Endothelial cell of umbilical vein (primary cell): ENCODE measurements around the gene TARBP2. TPM values are rescaled to one million over a fixed set of nuclear protein-coding genes. Genes with fewer than 3 reads are reported as not detected.
A peak's percentile ranks its signal among the peaks of the same experiment; 100 is the strongest.

Source experiments
- BruUV-seq: library from RNA; stranded (reverse); fragments of 400-500 nt; replicated peaks from 2 replicates; lab custom pipeline; 2021; lab: Mats Ljungman, UMichigan
- CTCF ChIA-PET: fragments of 300-600, 350-600 bp; sonication (Branson Sonifier 250); formaldehyde crosslinking; loops from one replicate; lab custom pipeline; 2021; ENCODE audit warnings: antibody characterized with exemption, inconsistent platforms; lab: Charles Lee
- POLR2A ChIA-PET: fragments of 300-600, 350-600 bp; sonication (Branson Sonifier 250); formaldehyde crosslinking; loops from one replicate; lab custom pipeline; 2021; ENCODE audit warnings: antibody characterized with exemption, inconsistent platforms; lab: Charles Lee
- DNase-seq: peaks from one replicate; pipeline ENCODE4 v3.0.0-alpha.2; 2011; ENCODE audit warnings: low read depth, low spot score
- FAIRE-seq: peaks from 2 replicates; lab custom pipeline; 2011; peaks lifted over from hg19 to GRCh38; lab: Jason Lieb, UNC
- H2AFZ ChIP-seq: 2 replicates; pipeline ENCODE4 v1.6.0; 2012; ENCODE audit warnings: low read depth, low read length, control low read depth, inconsistent platforms
- H3K27ac ChIP-seq: 2 replicates; pipeline ENCODE4 v1.5.1; 2011; ENCODE audit warnings: low read depth, mild to moderate bottlenecking, control low read depth, low read length, moderate library complexity; ENCODE audit not compliant: insufficient read depth
- H3K27me3 ChIP-seq, 2 experiments: 2 replicates each; pipeline versions ENCODE4 v1.6.0 to v1.6.1; 2011; ENCODE audit warnings: low read length in 2 of 2, mixed read lengths in 1 of 2; ENCODE audit not compliant: control insufficient read depth in 2 of 2, insufficient read depth in 2 of 2
- H3K36me3 ChIP-seq, 2 experiments: 2 replicates in 1 of 2; 3 replicates in 1 of 2; pipeline ENCODE4 v1.5.1; 2011; ENCODE audit warnings: low read length in 2 of 2, mild to moderate bottlenecking in 1 of 2, moderate library complexity in 1 of 2; ENCODE audit not compliant: control insufficient read depth in 2 of 2, insufficient read depth in 2 of 2; ENCODE audit errors: extremely low read depth in 1 of 2
- H3K4me1 ChIP-seq: 3 replicates; pipeline ENCODE4 v1.5.1; 2011; ENCODE audit warnings: mild to moderate bottlenecking, low read length; ENCODE audit not compliant: control insufficient read depth, insufficient read depth; ENCODE audit errors: extremely low read depth
- H3K4me2 ChIP-seq: 2 replicates; pipeline ENCODE4 v1.6.1; 2011; ENCODE audit warnings: low read length, control low read depth, mixed read lengths; ENCODE audit not compliant: insufficient read depth
- H3K4me3 ChIP-seq, 3 experiments: fragments of 200-600 bp in 1 of 3; sonication (generic), shearing (Covaris generic) in 1 of 3; replicated peaks in 1 of 3; 2 replicates each; pipeline ENCODE4 v1.5.1; 2011 to 2016; ENCODE audit warnings: control low read depth in 3 of 3, low read length in 3 of 3, mild to moderate bottlenecking in 2 of 3, inconsistent platforms in 1 of 3, low read depth in 1 of 3, moderate library complexity in 1 of 3; ENCODE audit not compliant: insufficient read depth in 1 of 3
- H3K79me2 ChIP-seq: 2 replicates; pipeline ENCODE4 v1.6.0; 2012; ENCODE audit warnings: low read length, inconsistent platforms; ENCODE audit not compliant: control insufficient read depth, insufficient read depth
- H3K9ac ChIP-seq: replicated peaks from 2 replicates; pipeline ENCODE3; 2011; ENCODE audit warnings: low read length, control low read depth; ENCODE audit not compliant: insufficient read depth; ENCODE audit errors: extremely low read depth
- H3K9me1 ChIP-seq: replicated peaks from 3 replicates; pipeline ENCODE4 v1.6.0; 2011; ENCODE audit warnings: mild to moderate bottlenecking, low read length; ENCODE audit not compliant: control insufficient read depth, insufficient read depth; ENCODE audit errors: extremely low read depth
- H3K9me3 ChIP-seq: replicated peaks from 2 replicates; pipeline ENCODE4 v1.5.1; 2012; ENCODE audit warnings: low read length, inconsistent platforms; ENCODE audit not compliant: control insufficient read depth, insufficient read depth
- H4K20me1 ChIP-seq: replicated peaks from 2 replicates; pipeline ENCODE3; 2011; ENCODE audit warnings: mild to moderate bottlenecking, low read length; ENCODE audit not compliant: control insufficient read depth, insufficient read depth; ENCODE audit errors: extremely low read depth
- CTCF ChIP-seq, 2 donors: IDR thresholded peaks; 1 replicate in 1 of 2; 2 replicates in 1 of 2; pipeline ENCODE4 v1.5.1; 2011; ENCODE audit warnings: low read length in 2 of 2, mild to moderate bottlenecking in 2 of 2, moderate library complexity in 2 of 2, control low read depth in 1 of 2, inconsistent platforms in 1 of 2, low read depth in 1 of 2; ENCODE audit not compliant: insufficient read depth in 1 of 2; ENCODE audit errors: extremely low read depth in 1 of 2
- EZH2 ChIP-seq: IDR thresholded peaks from 2 replicates; pipeline ENCODE4 v1.6.1; 2012; ENCODE audit warnings: borderline replicate concordance, low read depth, mild to moderate bottlenecking, moderate library complexity, low read length, inconsistent platforms; ENCODE audit not compliant: severe bottlenecking
- FOS ChIP-seq: IDR thresholded peaks from 2 replicates; pipeline ENCODE4 v1.6.1; 2011; ENCODE audit warnings: mild to moderate bottlenecking, low read length, moderate library complexity, borderline replicate concordance; ENCODE audit not compliant: insufficient read depth
- GATA2 ChIP-seq: IDR thresholded peaks from 2 replicates; pipeline ENCODE4 v1.7.0; 2011; ENCODE audit warnings: low read depth, mild to moderate bottlenecking, moderate library complexity, mixed read lengths, low read length; ENCODE audit not compliant: insufficient read length, insufficient read depth
- JUN ChIP-seq: IDR thresholded peaks from 2 replicates; pipeline ENCODE4 v1.6.1; 2011; ENCODE audit warnings: borderline replicate concordance, low read depth; ENCODE audit not compliant: insufficient read length, insufficient read depth
- MAX ChIP-seq: IDR thresholded peaks from 2 replicates; pipeline ENCODE4 v1.6.1; 2011; ENCODE audit not compliant: insufficient read depth, insufficient read length
- MYC ChIP-seq: IDR thresholded peaks from one replicate; pipeline ENCODE4 v1.6.1; 2011; ENCODE audit warnings: mild to moderate bottlenecking, low read depth, low read length
- POLR2A ChIP-seq: IDR thresholded peaks from 2 replicates; pipeline ENCODE4 v1.6.1; 2012; ENCODE audit warnings: low read depth, mild to moderate bottlenecking, control low read depth, low read length
- POLR2AphosphoS5 ChIP-seq: IDR thresholded peaks from 2 replicates; pipeline ENCODE4 v1.6.1; 2012; ENCODE audit warnings: low read depth, mild to moderate bottlenecking, control low read depth, low read length, moderate library complexity; ENCODE audit not compliant: insufficient read depth
- dilution Hi-C: fragments of 300-500 bp; cut with MboI; formaldehyde crosslinking; loops from one replicate; pipeline ENCODE4 v1.15.0; 2019; ENCODE audit warnings: low sequenced_read_pairs; ENCODE audit not compliant: extremely low pct_ligation_motif_present
- intact Hi-C: fragments of 100-400 bp; cut with micrococcal nuclease; formaldehyde crosslinking; loops from one replicate; pipeline ENCODE4 v1.10.0; 2022
- polyA plus RNA-seq, 4 experiments: library from polyadenylated mRNA; depleted of rRNA in 3 of 4; stranded (reverse) in 3 of 4; unstranded in 1 of 4; fragments of >200 nt; gene quantifications; 2 replicates each; pipeline versions ENCODE4 v1.2.1 to v1.2.3, GENCODE V29; 2011 to 2012; ENCODE audit warnings: missing spikeins in 1 of 4
- total RNA-seq: library from RNA; stranded (reverse); gene quantifications from 2 replicates; pipeline ENCODE4 v1.2.3, GENCODE V29; 2021

TARBP2 gene
- total and polyA plus RNA-seq, 2 donors (not counting 3 experiments of a cell fraction or from before 2014, with no cell fraction given), result 57.2 to 82.8 TPM

- peak overlapping the region in 2 of 3 experiments; percentile 49 to 54 for H3K4me3 ChIP-seq
- H2AFZ ChIP-seq, result no peak overlapping the region
- H3K4me1 ChIP-seq, result peaks cover 32% of the 10 kb centered on the region
- H3K79me2 ChIP-seq, result peaks cover 15% of the 10 kb centered on the region
- TF ChIP-seq FOS (no peak), EZH2 (no peak), POLR2AphosphoS5 (no peak), MAX (no peak), MYC (no peak), GATA2 (no peak), POLR2A (no peak), CTCF (IDR thresholded peaks at IDR 0.05; ENCODE audit: extremely low read depth in 1 of 2, insufficient read depth in 1 of 2, low read depth in 1 of 2, low read length in 2 of 2) (no peak), JUN (no peak)
- no peaks in the 10 kb centered on the region for H4K20me1 ChIP-seq
- intact Hi-C loops, result loop anchor here (5.0 kb wide), 1 partner anchor 280 kb away; no protein-coding TSS in a partner anchor
- H3K4me2 ChIP-seq, result peak overlapping the region; percentile 74
- peak overlapping the region; percentile 7 for H3K27ac ChIP-seq
- ChIA-PET POLR2A (no interaction called here), CTCF (interaction anchor here (0.5 to 1.2 kb wide), 3 partner anchors 12 to 150 kb away, joined by 3 to 4 read pairs (median 3); no protein-coding TSS in a partner anchor)
- peak overlapping the region; percentile 64 for H3K9ac ChIP-seq
- DNase-seq, result peak; percentile 51
- no peaks in the 10 kb centered on the region for H3K27me3 ChIP-seq
- BruUV-seq, result no TSS peak
- FAIRE-seq, result peak; percentile 55
- no peaks in the 10 kb centered on the region for H3K9me3 ChIP-seq
- H3K9me1 ChIP-seq, result no peaks in the 10 kb centered on the region
- dilution Hi-C loops, result no loop called here
- H3K36me3 ChIP-seq, result peaks cover 0 to 29% of the 10 kb centered on the region in 2 experiments
Measured at GRCh38 chr12:53502331-53502730, 1.2 kb downstream of the TARBP2 start.
